ENCODE data around the gene SLC39A11.

The SLC39A11 gene

GRCh38 chr17:72972263-72972951 is 120.1 kb downstream of the SLC39A11 start:
- DNase-seq (ENCODE audit: low spot score) = no peak
- in situ Hi-C loops (cut with MboI; ENCODE audit: low pct_unique_long_range_greater_than_20kb, low sequenced_read_pairs, unreplicated experiment) = loop anchor here (10.0 kb wide), 1 partner anchor 238 kb away; no protein-coding TSS in a partner anchor
- no peak for TF ChIP-seq CTCF (IDR thresholded peaks at IDR 0.05; ENCODE audit: extremely low read depth, insufficient read depth, missing control alignments)

- TF ChIP-seq CTCF (IDR thresholded peaks at IDR 0.05; ENCODE audit: extremely low read depth, insufficient read depth, missing control alignments) = no peak
- in situ Hi-C loops (cut with MboI; ENCODE audit: low pct_unique_long_range_greater_than_20kb, low sequenced_read_pairs, unreplicated experiment) = loop anchor here (10.0 kb wide), 1 partner anchor 237 kb away; no protein-coding TSS in a partner anchor
- DNase-seq (ENCODE audit: low spot score) = no peak
These were observed 121.1 kb downstream of the SLC39A11 start for GRCh38 chr17:72971226-72971880.

GRCh38 chr17:72970797-72971196 is 121.7 kb downstream of the SLC39A11 start:
- TF ChIP-seq CTCF (IDR thresholded peaks at IDR 0.05; ENCODE audit: extremely low read depth, insufficient read depth, missing control alignments) = no peak
- no peak for DNase-seq (ENCODE audit: low spot score)
- in situ Hi-C loops (cut with MboI; ENCODE audit: low pct_unique_long_range_greater_than_20kb, low sequenced_read_pairs, unreplicated experiment) = loop anchor here (10.0 kb wide), 1 partner anchor 236 kb away; no protein-coding TSS in a partner anchor

- in situ Hi-C loops (cut with MboI; ENCODE audit: low pct_unique_long_range_greater_than_20kb, low sequenced_read_pairs, unreplicated experiment) = loop anchor here (10.0 kb wide), 1 partner anchor 235 kb away; no protein-coding TSS in a partner anchor
- TF ChIP-seq CTCF (IDR thresholded peaks at IDR 0.05; ENCODE audit: extremely low read depth, insufficient read depth, missing control alignments) = no peak
- no peak for DNase-seq (ENCODE audit: low spot score)
These were observed 122.2 kb downstream of the SLC39A11 start for GRCh38 chr17:72970246-72970645.

- no peak for TF ChIP-seq CTCF (IDR thresholded peaks at IDR 0.05; ENCODE audit: extremely low read depth, insufficient read depth, missing control alignments)
- no peak for DNase-seq (ENCODE audit: low spot score)
- in situ Hi-C loops (cut with MboI; ENCODE audit: low pct_unique_long_range_greater_than_20kb, low sequenced_read_pairs, unreplicated experiment) = no loop called here
These were observed 123.1 kb downstream of the SLC39A11 start for GRCh38 chr17:72969293-72969906.

- DNase-seq (ENCODE audit: low spot score) = no peak
- in situ Hi-C loops (cut with MboI; ENCODE audit: low pct_unique_long_range_greater_than_20kb, low sequenced_read_pairs, unreplicated experiment) = no loop called here
- TF ChIP-seq CTCF (IDR thresholded peaks at IDR 0.05; ENCODE audit: extremely low read depth, insufficient read depth, missing control alignments) = no peak
These were observed 123.7 kb downstream of the SLC39A11 start for GRCh38 chr17:72968798-72969197.
